Endothelial cell of hepatic sinusoid (primary cell): ENCODE results near the gene DLG2.
"Not testable (repeated sequence)": the region's sequence is repeated elsewhere in the genome, so short reads cannot be mapped to it uniquely, and the experiment has no call there.

Experiments used
- in situ Hi-C: cut with HindIII; loops from 2 replicates; pipeline ENCODE4 v1.10.0; 2017; ENCODE audit warnings: low sequenced_read_pairs

Gene DLG2

GRCh38 chr11:83424376-83425136, 2202.6 kb downstream of the DLG2 start:
- in situ Hi-C loops, result no loop called here

- in situ Hi-C loops, result not testable (repeated sequence)
Observed at GRCh38 chr11:83422641-83423040, 2204.5 kb downstream of the DLG2 start.

GRCh38 chr11:83410605-83411565, 2216.3 kb downstream of the DLG2 start:
- in situ Hi-C loops, result loop anchor here (5.0 kb wide), 1 partner anchor 79 kb away; no protein-coding TSS in a partner anchor

GRCh38 chr11:83409891-83410290, 2217.3 kb downstream of the DLG2 start:
- in situ Hi-C loops, result loop anchor here (5.0 kb wide), 1 partner anchor 78 kb away; no protein-coding TSS in a partner anchor

GRCh38 chr11:83409476-83409875, 2217.7 kb downstream of the DLG2 start:
- in situ Hi-C loops, result no loop called here

- in situ Hi-C loops, result no loop called here
Observed at GRCh38 chr11:83408946-83409345, 2218.2 kb downstream of the DLG2 start.
